ENCODE measurements around the gene TCN2.
"Not testable (repeated sequence)": the region's sequence is repeated elsewhere in the genome, so short reads cannot be mapped to it uniquely, and the experiment has no call there.

TCN2 gene

DNA sequence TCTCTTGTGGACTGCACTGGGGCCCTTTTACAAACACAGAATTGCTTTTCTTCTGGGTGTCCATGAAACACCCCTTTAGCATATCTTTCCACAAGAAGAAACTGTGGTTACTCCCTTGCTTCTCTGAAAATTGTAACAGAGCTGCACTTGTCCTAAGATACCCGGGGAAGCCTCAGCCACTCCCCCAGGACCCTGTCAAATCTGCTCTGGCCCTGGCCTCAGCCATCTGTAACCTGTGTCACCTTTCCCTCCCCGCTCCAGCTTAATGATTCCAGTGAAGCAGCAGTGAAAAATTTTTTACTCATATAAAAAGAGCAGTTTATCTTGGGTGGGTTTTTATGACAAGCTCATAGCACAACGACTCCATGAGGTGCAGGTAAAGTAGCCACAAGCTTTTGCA lies 64.1 kb downstream of the TCN2 start:
- TF ChIP-seq, protein P1, sequence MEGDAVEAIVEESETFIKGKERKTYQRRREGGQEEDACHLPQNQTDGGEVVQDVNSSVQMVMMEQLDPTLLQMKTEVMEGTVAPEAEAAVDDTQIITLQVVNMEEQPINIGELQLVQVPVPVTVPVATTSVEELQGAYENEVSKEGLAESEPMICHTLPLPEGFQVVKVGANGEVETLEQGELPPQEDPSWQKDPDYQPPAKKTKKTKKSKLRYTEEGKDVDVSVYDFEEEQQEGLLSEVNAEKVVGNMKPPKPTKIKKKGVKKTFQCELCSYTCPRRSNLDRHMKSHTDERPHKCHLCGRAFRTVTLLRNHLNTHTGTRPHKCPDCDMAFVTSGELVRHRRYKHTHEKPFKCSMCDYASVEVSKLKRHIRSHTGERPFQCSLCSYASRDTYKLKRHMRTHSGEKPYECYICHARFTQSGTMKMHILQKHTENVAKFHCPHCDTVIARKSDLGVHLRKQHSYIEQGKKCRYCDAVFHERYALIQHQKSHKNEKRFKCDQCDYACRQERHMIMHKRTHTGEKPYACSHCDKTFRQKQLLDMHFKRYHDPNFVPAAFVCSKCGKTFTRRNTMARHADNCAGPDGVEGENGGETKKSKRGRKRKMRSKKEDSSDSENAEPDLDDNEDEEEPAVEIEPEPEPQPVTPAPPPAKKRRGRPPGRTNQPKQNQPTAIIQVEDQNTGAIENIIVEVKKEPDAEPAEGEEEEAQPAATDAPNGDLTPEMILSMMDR (IDR thresholded peaks at IDR 0.05; ENCODE audit: borderline replicate concordance, insufficient read depth, low read depth, low read length) = no peak

DNA sequence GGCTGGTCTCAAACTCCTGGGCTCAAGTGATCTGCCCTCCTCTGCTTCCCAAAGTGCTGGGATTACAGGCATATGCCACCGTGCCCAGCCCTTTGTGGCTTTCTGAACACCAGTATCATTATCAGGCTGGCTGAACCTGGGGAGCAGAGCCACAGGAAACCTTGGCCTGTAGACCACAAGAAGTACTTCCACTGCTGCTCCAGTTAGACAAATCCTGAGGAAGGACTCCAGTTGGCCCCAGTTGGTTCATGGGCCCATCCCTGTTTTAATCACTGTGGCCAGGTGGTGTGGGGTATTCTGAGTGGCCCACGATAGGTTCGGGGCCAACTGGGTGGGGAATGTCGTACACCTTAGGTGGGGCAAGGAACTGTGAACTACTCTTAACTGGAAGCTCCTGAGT lies 66.2 kb downstream of the TCN2 start:
- no peak overlapping the region for H3K4me3 ChIP-seq (ENCODE audit: low read depth, low read length)
- TF ChIP-seq, protein P1 (IDR thresholded peaks at IDR 0.05; ENCODE audit: borderline replicate concordance, insufficient read depth, low read depth, low read length) = no peak

More for the DNA sequence above, 64.1 kb downstream of the TCN2 start:
- no peak overlapping the region for H3K4me3 ChIP-seq (ENCODE audit: low read depth, low read length)

DNA sequence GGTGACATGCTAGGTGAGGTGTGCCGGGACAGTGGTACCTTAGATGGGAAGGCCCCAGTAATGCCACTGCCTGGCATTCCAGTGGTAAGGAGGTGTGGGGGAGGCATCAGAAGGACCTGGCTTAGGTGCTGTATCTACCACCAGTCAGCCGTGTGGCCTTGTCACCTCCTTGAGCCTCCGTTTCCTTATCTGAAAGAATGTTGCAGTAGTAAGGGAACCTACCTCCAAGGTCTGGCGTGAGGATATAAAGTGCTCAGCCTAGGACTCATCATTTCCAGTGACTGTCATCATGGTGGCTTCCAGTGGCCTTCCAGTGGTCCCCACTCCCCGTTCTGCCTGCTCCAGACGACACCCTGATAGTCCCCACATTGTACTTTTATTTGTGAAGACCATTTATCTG lies 67.5 kb downstream of the TCN2 start:
- TF ChIP-seq, protein P1 (IDR thresholded peaks at IDR 0.05; ENCODE audit: borderline replicate concordance, insufficient read depth, low read depth, low read length) = no peak
- H3K4me3 ChIP-seq (ENCODE audit: low read depth, low read length) = no peak overlapping the region

DNA sequence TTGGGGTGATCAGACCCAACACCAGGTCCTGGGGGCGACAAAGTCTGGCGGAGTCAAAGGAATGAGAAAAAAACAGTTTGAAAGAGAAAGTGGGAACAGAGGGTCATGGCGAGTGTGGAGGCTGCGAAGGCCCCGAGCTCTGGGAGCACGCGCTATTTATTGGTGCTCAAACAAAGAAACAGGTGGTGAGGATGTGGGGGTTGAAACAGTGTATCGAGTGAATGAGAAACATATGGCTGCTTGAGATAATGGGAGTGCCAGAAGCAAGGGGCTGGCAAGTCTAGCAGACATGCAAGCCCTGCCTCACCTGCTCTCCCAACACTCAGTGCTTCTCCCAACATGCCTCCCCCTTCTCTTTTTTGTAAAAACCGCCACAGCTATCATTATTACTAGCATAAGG lies 68.5 kb downstream of the TCN2 start:
- no peak overlapping the region for H3K4me3 ChIP-seq (ENCODE audit: low read depth, low read length)
- TF ChIP-seq, protein P1 (IDR thresholded peaks at IDR 0.05; ENCODE audit: borderline replicate concordance, insufficient read depth, low read depth, low read length) = no peak

DNA sequence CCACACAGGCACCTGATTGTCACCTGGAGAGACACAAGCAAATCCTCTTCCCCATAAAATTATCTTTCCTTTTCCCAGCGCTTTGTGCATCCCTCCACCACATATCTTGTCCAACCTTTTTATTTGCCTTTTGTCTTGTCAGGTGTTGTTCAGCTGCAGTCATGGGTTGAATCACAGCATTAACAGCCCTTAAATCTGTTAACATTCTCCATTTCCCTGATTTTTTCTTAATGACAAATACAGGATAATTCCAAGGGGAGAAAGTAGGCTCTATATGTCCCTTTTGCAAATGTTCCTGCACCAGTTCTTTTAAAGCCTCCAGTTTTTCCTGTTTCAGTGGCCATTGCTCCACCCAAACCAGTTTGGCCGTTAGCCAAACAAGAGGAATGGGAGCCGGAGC lies 69.6 kb downstream of the TCN2 start:
- H3K4me3 ChIP-seq (ENCODE audit: low read depth, low read length) = not testable (repeated sequence)

All from GM12875 (cell line).